Measurements from ENCODE around the gene SAPCD2. TPM values are rescaled to one million over a fixed set of nuclear protein-coding genes. Genes with fewer than 3 reads are reported as not detected.
A peak's percentile ranks its signal among the peaks of the same experiment; 100 is the strongest.
"Not testable (repeated sequence)": the region's sequence is repeated elsewhere in the genome, so short reads cannot be mapped to it uniquely, and the experiment has no call there.

SAPCD2 gene
- polyA plus RNA-seq, 1 donor from 2014 or later, result 0.22 TPM

DNA sequence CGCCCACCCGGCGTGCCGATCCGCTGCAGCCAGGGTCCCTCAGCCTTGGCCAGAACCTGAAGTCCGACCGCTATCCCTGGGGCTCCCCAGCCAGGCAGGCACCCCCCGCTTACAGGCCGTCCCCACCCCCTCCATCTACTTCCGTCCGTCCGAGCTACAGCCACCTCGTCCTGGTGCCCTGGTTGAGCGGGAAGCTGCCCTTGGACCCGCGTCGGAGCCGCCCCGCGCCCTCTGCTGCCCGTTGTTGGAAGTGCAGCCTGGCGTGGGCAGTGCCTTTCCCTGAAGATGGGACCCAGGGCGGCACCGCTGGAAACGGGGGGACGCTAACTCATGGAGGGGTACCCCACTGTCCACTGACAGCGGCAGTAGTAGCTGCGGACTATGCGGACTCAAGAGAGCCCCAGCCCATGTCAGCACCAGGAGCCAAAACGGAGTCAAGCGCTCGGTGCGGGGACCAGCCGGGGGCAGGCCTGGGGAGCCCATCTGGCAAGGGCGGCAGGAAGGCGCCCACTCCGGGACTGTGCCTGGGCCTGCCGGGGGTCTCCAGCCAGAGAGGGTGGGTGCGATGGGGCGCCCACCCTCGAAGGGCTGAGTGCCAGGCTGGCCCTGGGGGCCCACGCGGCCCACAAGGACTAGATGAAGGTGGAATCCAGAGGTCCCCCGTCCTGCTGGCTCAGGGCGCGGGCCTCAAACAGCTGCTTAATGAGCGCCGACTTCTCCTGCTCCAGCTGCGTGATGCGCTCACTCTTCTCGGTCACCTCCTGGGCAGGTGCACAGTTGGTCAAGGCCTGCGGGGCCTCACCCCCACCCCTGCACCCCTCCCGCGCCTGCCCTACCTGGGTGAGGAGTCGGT lies 6.1 kb downstream of the SAPCD2 start:
- Histone ChIP-seq H3F3A (ENCODE audit: insufficient read depth, low read length, poor library complexity, severe bottlenecking) (no peaks in the 10 kb centered on the region), H4K20me1 (ENCODE audit: insufficient read depth) (no peaks in the 10 kb centered on the region), H3K27ac (ENCODE audit: low read length) (no peak overlapping the region), H2AFZ (ENCODE audit: low read depth, low read length) (no peak overlapping the region), H3K9ac (ENCODE audit: low read length) (no peak overlapping the region), H3K9me2 (ENCODE audit: insufficient read depth, low read length) (no peaks in the 10 kb centered on the region), H3K4me2 (ENCODE audit: low read length) (no peak overlapping the region), H3K36me3 (ENCODE audit: insufficient read depth, low read length) (no peaks in the 10 kb centered on the region), H3K4me3 (ENCODE audit: low read length) (no peak overlapping the region), H3K9me3 (ENCODE audit: low read length) (no peaks in the 10 kb centered on the region), H3K27me3 (ENCODE audit: insufficient read depth, low read depth, low read length) (peaks cover 5% of the 10 kb centered on the region), H3K79me2 (replicated peaks; ENCODE audit: insufficient read depth, low read length) (no peaks in the 10 kb centered on the region)
- TF ChIP-seq, protein P1, sequence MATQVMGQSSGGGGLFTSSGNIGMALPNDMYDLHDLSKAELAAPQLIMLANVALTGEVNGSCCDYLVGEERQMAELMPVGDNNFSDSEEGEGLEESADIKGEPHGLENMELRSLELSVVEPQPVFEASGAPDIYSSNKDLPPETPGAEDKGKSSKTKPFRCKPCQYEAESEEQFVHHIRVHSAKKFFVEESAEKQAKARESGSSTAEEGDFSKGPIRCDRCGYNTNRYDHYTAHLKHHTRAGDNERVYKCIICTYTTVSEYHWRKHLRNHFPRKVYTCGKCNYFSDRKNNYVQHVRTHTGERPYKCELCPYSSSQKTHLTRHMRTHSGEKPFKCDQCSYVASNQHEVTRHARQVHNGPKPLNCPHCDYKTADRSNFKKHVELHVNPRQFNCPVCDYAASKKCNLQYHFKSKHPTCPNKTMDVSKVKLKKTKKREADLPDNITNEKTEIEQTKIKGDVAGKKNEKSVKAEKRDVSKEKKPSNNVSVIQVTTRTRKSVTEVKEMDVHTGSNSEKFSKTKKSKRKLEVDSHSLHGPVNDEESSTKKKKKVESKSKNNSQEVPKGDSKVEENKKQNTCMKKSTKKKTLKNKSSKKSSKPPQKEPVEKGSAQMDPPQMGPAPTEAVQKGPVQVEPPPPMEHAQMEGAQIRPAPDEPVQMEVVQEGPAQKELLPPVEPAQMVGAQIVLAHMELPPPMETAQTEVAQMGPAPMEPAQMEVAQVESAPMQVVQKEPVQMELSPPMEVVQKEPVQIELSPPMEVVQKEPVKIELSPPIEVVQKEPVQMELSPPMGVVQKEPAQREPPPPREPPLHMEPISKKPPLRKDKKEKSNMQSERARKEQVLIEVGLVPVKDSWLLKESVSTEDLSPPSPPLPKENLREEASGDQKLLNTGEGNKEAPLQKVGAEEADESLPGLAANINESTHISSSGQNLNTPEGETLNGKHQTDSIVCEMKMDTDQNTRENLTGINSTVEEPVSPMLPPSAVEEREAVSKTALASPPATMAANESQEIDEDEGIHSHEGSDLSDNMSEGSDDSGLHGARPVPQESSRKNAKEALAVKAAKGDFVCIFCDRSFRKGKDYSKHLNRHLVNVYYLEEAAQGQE (IDR thresholded peaks at IDR 0.05; ENCODE audit: borderline replicate concordance), result no peak
- peak; percentile 85 for TF ChIP-seq SMC3 (conservative IDR thresholded peaks at IDR 0.05; ENCODE audit: poor library complexity)
- no peak for TF ChIP-seq TAF1 (IDR thresholded peaks at IDR 0.05; ENCODE audit: low read depth)
- TF ChIP-seq, protein P2, sequence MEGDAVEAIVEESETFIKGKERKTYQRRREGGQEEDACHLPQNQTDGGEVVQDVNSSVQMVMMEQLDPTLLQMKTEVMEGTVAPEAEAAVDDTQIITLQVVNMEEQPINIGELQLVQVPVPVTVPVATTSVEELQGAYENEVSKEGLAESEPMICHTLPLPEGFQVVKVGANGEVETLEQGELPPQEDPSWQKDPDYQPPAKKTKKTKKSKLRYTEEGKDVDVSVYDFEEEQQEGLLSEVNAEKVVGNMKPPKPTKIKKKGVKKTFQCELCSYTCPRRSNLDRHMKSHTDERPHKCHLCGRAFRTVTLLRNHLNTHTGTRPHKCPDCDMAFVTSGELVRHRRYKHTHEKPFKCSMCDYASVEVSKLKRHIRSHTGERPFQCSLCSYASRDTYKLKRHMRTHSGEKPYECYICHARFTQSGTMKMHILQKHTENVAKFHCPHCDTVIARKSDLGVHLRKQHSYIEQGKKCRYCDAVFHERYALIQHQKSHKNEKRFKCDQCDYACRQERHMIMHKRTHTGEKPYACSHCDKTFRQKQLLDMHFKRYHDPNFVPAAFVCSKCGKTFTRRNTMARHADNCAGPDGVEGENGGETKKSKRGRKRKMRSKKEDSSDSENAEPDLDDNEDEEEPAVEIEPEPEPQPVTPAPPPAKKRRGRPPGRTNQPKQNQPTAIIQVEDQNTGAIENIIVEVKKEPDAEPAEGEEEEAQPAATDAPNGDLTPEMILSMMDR (IDR thresholded peaks at IDR 0.05; ENCODE audit: poor library complexity, severe bottlenecking), result peak; percentile 88
- TF ChIP-seq MXI1 (conservative IDR thresholded peaks at IDR 0.05; ENCODE audit: poor library complexity, severe bottlenecking), result no peak
- TF ChIP-seq RAD21 (conservative IDR thresholded peaks at IDR 0.05), result peak; percentile 69

DNA sequence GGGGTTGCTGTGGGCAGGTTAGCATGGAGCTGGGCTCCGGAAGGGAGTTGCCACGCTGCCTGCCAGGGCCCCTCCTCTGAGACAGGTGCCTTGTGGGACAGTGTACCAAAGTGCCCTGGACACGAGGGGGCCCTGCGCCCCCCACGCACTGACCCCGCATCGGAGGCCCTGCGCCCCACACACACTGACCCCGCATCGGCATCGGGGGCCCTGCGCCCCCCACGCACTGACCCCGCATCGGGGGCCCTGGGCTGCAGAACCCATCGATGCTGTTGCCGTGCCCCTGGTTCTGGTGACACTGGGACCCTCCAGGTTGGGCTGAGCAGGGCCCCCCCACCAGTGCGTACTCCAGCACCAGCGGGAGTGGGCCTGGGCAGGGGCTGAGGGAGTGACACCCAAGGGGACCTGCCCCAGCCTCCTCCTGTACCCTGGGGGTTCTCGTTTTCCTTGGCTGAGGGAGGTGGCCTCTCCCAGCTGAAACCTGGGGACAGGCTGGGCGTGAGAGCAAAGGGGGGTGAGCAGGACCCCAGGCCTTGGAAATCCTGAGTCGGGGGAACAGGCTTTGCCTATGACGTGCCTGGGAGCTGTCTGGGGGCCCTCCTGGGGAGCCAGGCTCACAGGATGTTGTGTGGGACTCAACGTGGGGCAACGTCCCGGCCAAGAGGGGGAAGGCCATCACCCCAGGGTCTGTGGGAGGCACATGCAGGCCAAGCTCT lies 6.9 kb downstream of the SAPCD2 start:
- no peaks in the 10 kb centered on the region for H3F3A ChIP-seq (ENCODE audit: insufficient read depth, low read length, poor library complexity, severe bottlenecking)
- no peak overlapping the region for H3K4me3 ChIP-seq (ENCODE audit: low read length)
- H3K79me2 ChIP-seq (replicated peaks; ENCODE audit: insufficient read depth, low read length), result no peaks in the 10 kb centered on the region
- no peak overlapping the region for H3K9ac ChIP-seq (ENCODE audit: low read length)
- H4K20me1 ChIP-seq (ENCODE audit: insufficient read depth), result no peaks in the 10 kb centered on the region
- H3K36me3 ChIP-seq (ENCODE audit: insufficient read depth, low read length), result no peaks in the 10 kb centered on the region
- H3K27ac ChIP-seq (ENCODE audit: low read length), result no peak overlapping the region
- H3K9me3 ChIP-seq (ENCODE audit: low read length), result no peaks in the 10 kb centered on the region
- no peaks in the 10 kb centered on the region for H3K27me3 ChIP-seq (ENCODE audit: insufficient read depth, low read depth, low read length)
- H2AFZ ChIP-seq (ENCODE audit: low read depth, low read length), result no peak overlapping the region
- TF ChIP-seq MXI1 (conservative IDR thresholded peaks at IDR 0.05; ENCODE audit: poor library complexity, severe bottlenecking) (no peak), SMC3 (conservative IDR thresholded peaks at IDR 0.05; ENCODE audit: poor library complexity) (no peak), TAF1 (IDR thresholded peaks at IDR 0.05; ENCODE audit: low read depth) (no peak), RAD21 (conservative IDR thresholded peaks at IDR 0.05) (no peak)
- no peaks in the 10 kb centered on the region for H3K9me2 ChIP-seq (ENCODE audit: insufficient read depth, low read length)
- H3K4me2 ChIP-seq (ENCODE audit: low read length), result no peak overlapping the region

DNA sequence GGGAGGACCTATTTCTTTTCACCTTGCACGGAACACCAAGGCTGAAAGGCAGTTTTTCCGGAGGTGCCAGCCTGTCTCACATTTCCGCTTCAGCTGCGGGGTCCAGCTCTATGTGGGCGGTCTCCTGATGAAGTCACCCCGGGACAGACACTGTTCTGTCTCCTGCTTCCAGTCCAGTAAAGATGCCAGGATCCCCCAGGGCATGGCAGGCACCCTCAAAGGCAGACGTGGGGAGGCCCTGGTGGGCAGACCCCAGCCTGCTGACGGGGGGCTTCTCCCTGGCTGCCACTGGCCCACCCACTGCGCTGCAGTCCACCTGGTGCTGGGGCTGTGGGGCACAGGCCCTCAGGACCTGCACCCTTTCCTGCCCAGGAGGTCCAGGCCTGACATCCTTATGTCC lies 7.6 kb downstream of the SAPCD2 start:
- not testable (repeated sequence) for H4K20me1 ChIP-seq (ENCODE audit: insufficient read depth); H3K27me3 ChIP-seq (ENCODE audit: insufficient read depth, low read depth, low read length); H2AFZ ChIP-seq (ENCODE audit: low read depth, low read length); H3K4me2 ChIP-seq (ENCODE audit: low read length); H3K9me2 ChIP-seq (ENCODE audit: insufficient read depth, low read length); H3K79me2 ChIP-seq (replicated peaks; ENCODE audit: insufficient read depth, low read length); H3K27ac ChIP-seq (ENCODE audit: low read length); H3K9me3 ChIP-seq (ENCODE audit: low read length); H3K9ac ChIP-seq (ENCODE audit: low read length); H3K4me3 ChIP-seq (ENCODE audit: low read length); H3K36me3 ChIP-seq (ENCODE audit: insufficient read depth, low read length); H3F3A ChIP-seq (ENCODE audit: insufficient read depth, low read length, poor library complexity, severe bottlenecking)
